Endothelial cell of umbilical vein (primary cell): ENCODE measurements around the gene SLC7A7. TPM values are rescaled to one million over a fixed set of nuclear protein-coding genes. Genes with fewer than 3 reads are reported as not detected.
"Not testable (repeated sequence)": the region's sequence is repeated elsewhere in the genome, so short reads cannot be mapped to it uniquely, and the experiment has no call there.

Experiments used
- BruUV-seq: library from RNA; stranded (reverse); fragments of 400-500 nt; replicated peaks from 2 replicates; lab custom pipeline; 2021; lab: Mats Ljungman, UMichigan
- CTCF ChIA-PET: fragments of 300-600, 350-600 bp; sonication (Branson Sonifier 250); formaldehyde crosslinking; loops from one replicate; lab custom pipeline; 2021; ENCODE audit warnings: antibody characterized with exemption, inconsistent platforms; lab: Charles Lee
- POLR2A ChIA-PET: fragments of 300-600, 350-600 bp; sonication (Branson Sonifier 250); formaldehyde crosslinking; loops from one replicate; lab custom pipeline; 2021; ENCODE audit warnings: antibody characterized with exemption, inconsistent platforms; lab: Charles Lee
- DNase-seq: peaks from one replicate; pipeline ENCODE4 v3.0.0-alpha.2; 2011; ENCODE audit warnings: low read depth, low spot score
- FAIRE-seq: peaks from 2 replicates; lab custom pipeline; 2011; peaks lifted over from hg19 to GRCh38; lab: Jason Lieb, UNC
- H2AFZ ChIP-seq: 2 replicates; pipeline ENCODE4 v1.6.0; 2012; ENCODE audit warnings: low read depth, low read length, control low read depth, inconsistent platforms
- H3K27ac ChIP-seq: 2 replicates; pipeline ENCODE4 v1.5.1; 2011; ENCODE audit warnings: low read depth, mild to moderate bottlenecking, control low read depth, low read length, moderate library complexity; ENCODE audit not compliant: insufficient read depth
- H3K27me3 ChIP-seq, 2 experiments: 2 replicates each; pipeline versions ENCODE4 v1.6.0 to v1.6.1; 2011; ENCODE audit warnings: low read length in 2 of 2, mixed read lengths in 1 of 2; ENCODE audit not compliant: control insufficient read depth in 2 of 2, insufficient read depth in 2 of 2
- H3K36me3 ChIP-seq, 2 experiments: 2 replicates in 1 of 2; 3 replicates in 1 of 2; pipeline ENCODE4 v1.5.1; 2011; ENCODE audit warnings: low read length in 2 of 2, mild to moderate bottlenecking in 1 of 2, moderate library complexity in 1 of 2; ENCODE audit not compliant: control insufficient read depth in 2 of 2, insufficient read depth in 2 of 2; ENCODE audit errors: extremely low read depth in 1 of 2
- H3K4me1 ChIP-seq: 3 replicates; pipeline ENCODE4 v1.5.1; 2011; ENCODE audit warnings: mild to moderate bottlenecking, low read length; ENCODE audit not compliant: control insufficient read depth, insufficient read depth; ENCODE audit errors: extremely low read depth
- H3K4me2 ChIP-seq: 2 replicates; pipeline ENCODE4 v1.6.1; 2011; ENCODE audit warnings: low read length, control low read depth, mixed read lengths; ENCODE audit not compliant: insufficient read depth
- H3K4me3 ChIP-seq, 3 experiments: fragments of 200-600 bp in 1 of 3; sonication (generic), shearing (Covaris generic) in 1 of 3; replicated peaks in 1 of 3; 2 replicates each; pipeline ENCODE4 v1.5.1; 2011 to 2016; ENCODE audit warnings: control low read depth in 3 of 3, low read length in 3 of 3, mild to moderate bottlenecking in 2 of 3, inconsistent platforms in 1 of 3, low read depth in 1 of 3, moderate library complexity in 1 of 3; ENCODE audit not compliant: insufficient read depth in 1 of 3
- H3K79me2 ChIP-seq: 2 replicates; pipeline ENCODE4 v1.6.0; 2012; ENCODE audit warnings: low read length, inconsistent platforms; ENCODE audit not compliant: control insufficient read depth, insufficient read depth
- H3K9ac ChIP-seq: replicated peaks from 2 replicates; pipeline ENCODE3; 2011; ENCODE audit warnings: low read length, control low read depth; ENCODE audit not compliant: insufficient read depth; ENCODE audit errors: extremely low read depth
- H3K9me1 ChIP-seq: replicated peaks from 3 replicates; pipeline ENCODE4 v1.6.0; 2011; ENCODE audit warnings: mild to moderate bottlenecking, low read length; ENCODE audit not compliant: control insufficient read depth, insufficient read depth; ENCODE audit errors: extremely low read depth
- H3K9me3 ChIP-seq: replicated peaks from 2 replicates; pipeline ENCODE4 v1.5.1; 2012; ENCODE audit warnings: low read length, inconsistent platforms; ENCODE audit not compliant: control insufficient read depth, insufficient read depth
- H4K20me1 ChIP-seq: replicated peaks from 2 replicates; pipeline ENCODE3; 2011; ENCODE audit warnings: mild to moderate bottlenecking, low read length; ENCODE audit not compliant: control insufficient read depth, insufficient read depth; ENCODE audit errors: extremely low read depth
- CTCF ChIP-seq, 2 donors: IDR thresholded peaks; 1 replicate in 1 of 2; 2 replicates in 1 of 2; pipeline ENCODE4 v1.5.1; 2011; ENCODE audit warnings: low read length in 2 of 2, mild to moderate bottlenecking in 2 of 2, moderate library complexity in 2 of 2, control low read depth in 1 of 2, inconsistent platforms in 1 of 2, low read depth in 1 of 2; ENCODE audit not compliant: insufficient read depth in 1 of 2; ENCODE audit errors: extremely low read depth in 1 of 2
- EZH2 ChIP-seq: IDR thresholded peaks from 2 replicates; pipeline ENCODE4 v1.6.1; 2012; ENCODE audit warnings: borderline replicate concordance, low read depth, mild to moderate bottlenecking, moderate library complexity, low read length, inconsistent platforms; ENCODE audit not compliant: severe bottlenecking
- FOS ChIP-seq: IDR thresholded peaks from 2 replicates; pipeline ENCODE4 v1.6.1; 2011; ENCODE audit warnings: mild to moderate bottlenecking, low read length, moderate library complexity, borderline replicate concordance; ENCODE audit not compliant: insufficient read depth
- GATA2 ChIP-seq: IDR thresholded peaks from 2 replicates; pipeline ENCODE4 v1.7.0; 2011; ENCODE audit warnings: low read depth, mild to moderate bottlenecking, moderate library complexity, mixed read lengths, low read length; ENCODE audit not compliant: insufficient read length, insufficient read depth
- JUN ChIP-seq: IDR thresholded peaks from 2 replicates; pipeline ENCODE4 v1.6.1; 2011; ENCODE audit warnings: borderline replicate concordance, low read depth; ENCODE audit not compliant: insufficient read length, insufficient read depth
- MAX ChIP-seq: IDR thresholded peaks from 2 replicates; pipeline ENCODE4 v1.6.1; 2011; ENCODE audit not compliant: insufficient read depth, insufficient read length
- MYC ChIP-seq: IDR thresholded peaks from one replicate; pipeline ENCODE4 v1.6.1; 2011; ENCODE audit warnings: mild to moderate bottlenecking, low read depth, low read length
- POLR2A ChIP-seq: IDR thresholded peaks from 2 replicates; pipeline ENCODE4 v1.6.1; 2012; ENCODE audit warnings: low read depth, mild to moderate bottlenecking, control low read depth, low read length
- POLR2AphosphoS5 ChIP-seq: IDR thresholded peaks from 2 replicates; pipeline ENCODE4 v1.6.1; 2012; ENCODE audit warnings: low read depth, mild to moderate bottlenecking, control low read depth, low read length, moderate library complexity; ENCODE audit not compliant: insufficient read depth
- dilution Hi-C: fragments of 300-500 bp; cut with MboI; formaldehyde crosslinking; loops from one replicate; pipeline ENCODE4 v1.15.0; 2019; ENCODE audit warnings: low sequenced_read_pairs; ENCODE audit not compliant: extremely low pct_ligation_motif_present
- intact Hi-C: fragments of 100-400 bp; cut with micrococcal nuclease; formaldehyde crosslinking; loops from one replicate; pipeline ENCODE4 v1.10.0; 2022
- polyA plus RNA-seq, 4 experiments: library from polyadenylated mRNA; depleted of rRNA in 3 of 4; stranded (reverse) in 3 of 4; unstranded in 1 of 4; fragments of >200 nt; gene quantifications; 2 replicates each; pipeline versions ENCODE4 v1.2.1 to v1.2.3, GENCODE V29; 2011 to 2012; ENCODE audit warnings: missing spikeins in 1 of 4
- total RNA-seq: library from RNA; stranded (reverse); gene quantifications from 2 replicates; pipeline ENCODE4 v1.2.3, GENCODE V29; 2021

SLC7A7 gene
- total and polyA plus RNA-seq, 2 donors (not counting 3 experiments of a cell fraction or from before 2014, with no cell fraction given): 22.5 to 94.0 TPM

- no peak for DNase-seq
- Histone ChIP-seq H3K4me1 (no peaks in the 10 kb centered on the region), H3K4me3 (no peak overlapping the region), H3K4me2 (no peak overlapping the region), H3K79me2 (no peaks in the 10 kb centered on the region), H3K27ac (no peak overlapping the region), H3K9me1 (no peaks in the 10 kb centered on the region), H2AFZ (no peak overlapping the region), H3K9me3 (no peaks in the 10 kb centered on the region), H3K27me3 (peaks cover 0 to 5% of the 10 kb centered on the region in 2 experiments), H3K9ac (no peak overlapping the region), H3K36me3 (peaks cover 0 to 3% of the 10 kb centered on the region in 2 experiments), H4K20me1 (no peaks in the 10 kb centered on the region)
- ChIA-PET CTCF (interaction anchor here (1.3 kb wide), 1 partner anchor 224 kb away, joined by 5 read pairs; no protein-coding TSS in a partner anchor), POLR2A (no interaction called here)
- dilution Hi-C loops (no loop called here), intact Hi-C loops (no loop called here)
- FAIRE-seq: no peak
- TF ChIP-seq JUN (no peak), EZH2 (no peak), MAX (no peak), FOS (no peak), GATA2 (no peak), MYC (no peak), POLR2AphosphoS5 (no peak), CTCF (IDR thresholded peaks at IDR 0.05; ENCODE audit: extremely low read depth in 1 of 2, insufficient read depth in 1 of 2, low read depth in 1 of 2, low read length in 2 of 2) (no peak), POLR2A (no peak)
- BruUV-seq: no TSS peak
These were observed 21.3 kb downstream of the SLC7A7 start for GRCh38 chr14:22793976-22794375.

GRCh38 chr14:22793550-22793949 lies 21.7 kb downstream of the SLC7A7 start:
- FAIRE-seq, dilution Hi-C loops, H3K4me2 ChIP-seq, H3K27me3 ChIP-seq, POLR2A ChIA-PET, DNase-seq, H2AFZ ChIP-seq, BruUV-seq, H3K27ac ChIP-seq, H3K79me2 ChIP-seq, H4K20me1 ChIP-seq, H3K4me1 ChIP-seq, H3K4me3 ChIP-seq, H3K9me3 ChIP-seq, H3K9me1 ChIP-seq, H3K9ac ChIP-seq, intact Hi-C loops, H3K36me3 ChIP-seq: not testable (repeated sequence)
- CTCF ChIA-PET: interaction anchor here (1.3 kb wide), 1 partner anchor 223 kb away, joined by 5 read pairs; no protein-coding TSS in a partner anchor
